Astrocyte of the hippocampus (primary cell): Measurements from ENCODE around the gene LRRC8C.
"Not testable (repeated sequence)": the region's sequence is repeated elsewhere in the genome, so short reads cannot be mapped to it uniquely, and the experiment has no call there.

Experiments
- DNase-seq: peaks from one replicate; pipeline ENCODE4 v3.0.0; 2011; ENCODE audit warnings: low read depth, low spot score

LRRC8C gene

GRCh38 chr1:89703469-89703868 lies 70.5 kb downstream of the LRRC8C start:
- no peak for DNase-seq

GRCh38 chr1:89704014-89704413 lies 71.1 kb downstream of the LRRC8C start:
- DNase-seq, result no peak

- DNase-seq, result not testable (repeated sequence)
These were observed 72.0 kb downstream of the LRRC8C start for GRCh38 chr1:89704885-89705284.

- no peak for DNase-seq
These were observed 73.2 kb downstream of the LRRC8C start for GRCh38 chr1:89705901-89706699.

- no peak for DNase-seq
These were observed 73.7 kb downstream of the LRRC8C start for GRCh38 chr1:89706700-89707012.

- peak; percentile 62 for DNase-seq
These were observed 75.9 kb downstream of the LRRC8C start for GRCh38 chr1:89708751-89709375.

- DNase-seq, result no peak
These were observed 77.7 kb downstream of the LRRC8C start for GRCh38 chr1:89710498-89711139.

- no peak for DNase-seq
These were observed 78.3 kb downstream of the LRRC8C start for GRCh38 chr1:89711140-89711778.

- DNase-seq, result no peak
These were observed 79.5 kb downstream of the LRRC8C start for GRCh38 chr1:89712420-89712819.

- DNase-seq, result no peak
These were observed 82.8 kb downstream of the LRRC8C start for GRCh38 chr1:89715677-89716076.

- DNase-seq, result peak; percentile 65
These were observed 86.8 kb downstream of the LRRC8C start for GRCh38 chr1:89719502-89720306.

- DNase-seq, result no peak
These were observed 87.9 kb downstream of the LRRC8C start for GRCh38 chr1:89720839-89721238.

GRCh38 chr1:89721351-89721750 lies 88.4 kb downstream of the LRRC8C start:
- DNase-seq, result peak; percentile 36

- DNase-seq, result no peak
These were observed 90.2 kb downstream of the LRRC8C start for GRCh38 chr1:89723144-89723543.

- DNase-seq, result no peak
These were observed 90.9 kb downstream of the LRRC8C start for GRCh38 chr1:89723863-89724262.

GRCh38 chr1:89724369-89725010 lies 91.6 kb downstream of the LRRC8C start:
- no peak for DNase-seq

- DNase-seq, result peak; percentile 53
These were observed 92.1 kb downstream of the LRRC8C start for GRCh38 chr1:89725011-89725370.

GRCh38 chr1:89725631-89726030 lies 92.7 kb downstream of the LRRC8C start:
- no peak for DNase-seq

- DNase-seq, result no peak
These were observed 94.8 kb downstream of the LRRC8C start for GRCh38 chr1:89727517-89728312.

- DNase-seq, result no peak
These were observed 95.5 kb downstream of the LRRC8C start for GRCh38 chr1:89728381-89728780.
